Frontal cortex (tissue), 4 donors: ENCODE data around the gene MDP1. TPM values are rescaled to one million over a fixed set of nuclear protein-coding genes. Genes with fewer than 3 reads are reported as not detected.

ENCODE experiments used
- DNase-seq, 2 donors: peaks; one replicate each; pipeline ENCODE4 v3.0.0; 2012; ENCODE audit warnings: low spot score in 2 of 2
- FAIRE-seq: peaks from 2 replicates; lab custom pipeline; 2012; peaks lifted over from hg19 to GRCh38; lab: Jason Lieb, UNC
- total RNA-seq: library from RNA; depleted of rRNA; stranded (reverse); fragments of >200 nt; gene quantifications from one replicate; pipeline ENCODE4 v1.2.3, GENCODE V29; 2014
- donor health status: control.
- donor health status: control.
- donor health status: control.

MDP1 gene
- total RNA-seq = 18.8 TPM

DNA sequence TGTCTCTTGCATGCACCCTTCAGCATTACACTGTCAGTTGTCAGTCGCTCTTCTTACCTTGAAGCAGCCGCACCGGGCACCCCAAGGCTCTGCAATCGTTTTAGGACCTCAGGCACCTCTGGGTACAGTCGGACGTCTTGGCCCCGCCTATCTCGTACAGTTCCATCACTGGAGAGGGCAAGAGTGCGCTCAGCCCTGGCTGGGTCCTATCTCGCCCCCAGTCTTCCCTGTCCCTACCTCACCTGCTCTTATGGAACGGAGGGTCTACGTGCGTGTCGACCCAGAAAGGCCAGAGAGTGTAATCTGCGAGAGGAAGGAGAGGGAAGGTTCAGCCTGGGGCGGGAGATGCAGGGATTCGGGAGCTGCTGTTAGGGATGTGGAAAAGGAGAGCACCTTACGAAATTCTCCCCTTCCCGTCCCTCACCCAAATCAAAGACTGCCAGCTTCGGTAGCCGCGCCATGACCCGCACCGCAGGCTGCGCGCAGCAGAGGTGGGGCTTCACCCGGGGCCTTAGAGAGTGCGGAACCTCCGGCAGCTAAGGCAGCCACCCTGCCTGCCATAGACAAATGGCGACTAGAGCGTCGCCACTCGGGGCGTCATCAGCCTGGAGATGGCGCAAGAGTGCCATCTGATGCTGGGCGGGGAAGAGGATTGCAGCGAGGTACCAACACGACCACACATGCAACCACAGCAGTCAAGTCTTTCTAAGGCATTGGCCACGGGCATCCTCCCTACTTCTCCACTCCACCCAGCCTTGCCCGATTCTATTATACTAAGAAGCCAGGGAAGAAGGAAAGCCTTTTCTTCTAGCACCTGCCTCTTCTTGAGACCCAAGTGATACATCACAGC, at the start of gene MDP1:
Gene MDP1, minus strand, starts transcription at position 572 of the 850 bp plus-strand sequence. Its CDS starts 111 bp downstream, at position 461.
- DNase-seq = peak; percentile 70 to 88
- no peak for FAIRE-seq

- no peak for FAIRE-seq
- no peak for DNase-seq
Observed at GRCh38 chr14:24264298-24264697, 48.4 kb upstream of the MDP1 start.

GRCh38 chr14:24263848-24264247, 48.0 kb upstream of the MDP1 start:
- FAIRE-seq = no peak
- no peak for DNase-seq

DNA sequence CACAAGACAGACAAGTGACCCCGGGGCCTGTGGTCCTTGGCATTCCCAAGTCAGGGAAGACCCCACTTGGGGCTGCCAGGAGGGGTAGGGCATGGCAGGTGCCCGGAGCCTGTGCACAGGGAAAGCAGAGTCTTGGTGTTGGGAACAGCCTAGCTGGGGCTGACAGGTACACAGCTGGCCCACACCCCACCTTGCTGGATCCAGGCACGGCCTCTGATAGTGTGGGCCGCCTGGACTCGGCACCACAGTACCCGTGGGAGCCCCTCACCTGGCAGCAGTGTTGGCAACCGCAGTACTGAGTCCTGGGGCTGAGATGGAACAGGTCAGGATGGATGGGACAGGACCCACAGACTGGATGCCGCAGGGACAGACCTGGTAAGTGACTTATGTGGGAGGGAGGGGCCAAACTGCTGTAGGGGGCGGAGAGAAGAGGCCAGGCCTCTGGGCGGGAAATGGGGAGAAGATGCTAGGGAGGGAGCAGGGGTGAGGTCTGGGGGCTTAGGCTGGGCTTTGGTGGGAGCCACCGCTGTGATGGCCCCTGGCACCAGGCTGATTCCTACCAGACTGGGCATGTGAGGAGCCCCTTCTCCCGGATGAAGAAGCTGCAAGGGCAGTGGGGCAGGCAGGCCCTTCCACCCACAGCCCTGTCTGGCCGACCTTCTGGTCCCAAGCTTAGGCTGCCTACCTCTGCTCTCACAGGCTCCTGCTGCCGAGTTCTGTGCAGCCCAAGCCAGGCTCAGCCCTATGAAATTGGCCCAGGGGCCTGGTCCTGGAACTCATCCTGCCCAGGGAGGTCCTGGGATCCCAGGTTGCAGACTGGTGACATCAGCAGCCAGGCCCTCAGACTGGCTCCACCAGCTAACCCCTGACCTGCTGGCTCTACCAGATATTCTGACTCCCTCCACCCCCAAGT, 47.2 kb upstream of the MDP1 start, which contains the start of gene TGM1:
Gene TGM1, minus strand, starts transcription at position 357 of the 913 bp plus-strand sequence. CDS start 825 bp downstream, outside the sequence.
- no peak for FAIRE-seq
- DNase-seq = no peak

DNA sequence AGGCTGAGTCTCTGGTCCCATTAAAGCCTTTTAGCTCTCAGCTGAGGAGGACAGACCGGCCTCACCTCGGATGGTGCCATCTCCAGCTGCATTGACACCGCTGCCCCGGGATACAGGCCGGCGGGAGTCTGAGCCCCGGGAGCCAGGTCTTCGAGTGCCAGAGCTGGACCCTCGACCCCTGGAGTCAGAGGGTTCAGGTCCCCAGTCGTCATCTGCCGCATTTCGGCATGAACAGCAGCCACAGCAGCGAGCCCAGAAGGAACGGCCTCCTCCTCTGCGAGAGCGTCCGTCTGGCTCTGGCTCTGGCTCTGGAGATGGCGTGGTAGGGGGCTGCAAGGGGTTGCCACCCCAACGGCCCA, 46.1 kb upstream of the MDP1 start:
- FAIRE-seq = no peak
- DNase-seq = no peak

DNA sequence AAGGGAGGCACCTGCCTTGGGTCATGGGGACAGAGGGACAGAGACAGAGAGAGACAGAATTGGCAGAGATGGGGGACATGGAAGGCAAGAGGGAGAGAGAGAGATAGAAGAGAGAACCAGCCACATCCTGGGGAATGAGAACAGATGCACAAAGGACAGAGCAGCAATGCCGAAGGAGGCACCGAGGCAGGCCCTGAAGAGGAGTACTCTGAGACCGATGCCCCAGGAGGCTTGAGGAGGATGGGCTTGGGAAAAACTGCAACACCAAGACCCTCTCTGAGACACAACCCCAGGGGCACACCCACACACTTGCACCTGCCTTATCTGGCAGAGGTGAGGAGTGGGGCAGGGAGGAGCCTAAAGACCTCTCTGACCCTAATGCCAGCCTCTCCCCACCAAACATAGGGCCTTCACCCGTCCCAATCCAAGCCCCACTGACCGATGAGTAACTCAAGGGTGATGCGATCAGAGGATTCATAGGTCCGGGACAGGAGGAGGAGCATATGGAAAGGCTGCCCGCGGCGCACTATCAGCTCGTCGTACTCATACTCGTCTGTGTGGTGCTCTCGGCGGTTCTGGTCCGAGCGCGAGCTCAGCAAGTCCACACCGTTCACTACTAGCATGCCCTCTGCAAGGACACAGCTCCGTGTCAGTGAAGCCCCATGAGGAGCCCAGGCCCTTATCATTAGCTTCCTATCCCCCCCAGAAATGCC, 45.5 kb upstream of the MDP1 start:
- DNase-seq (no peak), FAIRE-seq (no peak)

- DNase-seq (no peak), FAIRE-seq (no peak)
Observed at GRCh38 chr14:24260780-24261157, 44.9 kb upstream of the MDP1 start.

GRCh38 chr14:24260026-24260779, 44.3 kb upstream of the MDP1 start:
- DNase-seq (no peak), FAIRE-seq (no peak)

DNA sequence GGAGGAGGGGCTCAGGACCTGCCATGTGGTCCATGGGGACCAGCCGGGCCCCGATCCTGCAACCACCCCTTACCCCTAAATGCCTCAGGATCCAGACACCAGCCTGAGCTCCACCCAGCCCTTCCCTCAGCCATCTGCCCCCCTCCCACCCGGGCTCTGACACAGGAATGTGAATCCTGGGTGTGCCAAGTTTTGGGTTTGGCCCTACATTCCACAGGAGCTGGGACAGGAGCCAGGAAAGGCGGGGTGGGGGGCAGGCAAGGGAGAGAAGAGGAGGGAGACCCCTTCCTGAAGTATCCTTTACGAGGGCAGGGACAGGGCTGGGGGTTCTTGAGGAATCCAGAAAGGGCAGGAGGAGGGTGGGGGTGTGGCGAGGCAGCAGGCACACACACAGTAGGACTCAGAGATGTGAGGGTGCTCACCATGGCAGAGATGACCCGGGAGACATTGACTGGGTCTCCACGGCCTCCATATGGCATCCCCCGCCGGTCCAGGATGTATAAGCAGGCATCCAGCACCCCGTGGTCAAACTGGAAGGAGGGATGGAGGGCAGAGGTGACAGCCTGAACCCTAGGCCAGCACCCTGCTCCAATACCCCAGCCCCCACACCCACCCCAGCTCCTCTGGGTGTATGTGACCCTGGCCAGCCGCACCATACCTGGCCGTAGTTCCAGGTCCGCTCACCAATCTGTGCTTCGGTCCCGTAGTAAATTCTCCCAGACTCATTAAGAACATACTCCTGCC, 43.6 kb upstream of the MDP1 start:
- no peak for DNase-seq
- no peak for FAIRE-seq

DNA sequence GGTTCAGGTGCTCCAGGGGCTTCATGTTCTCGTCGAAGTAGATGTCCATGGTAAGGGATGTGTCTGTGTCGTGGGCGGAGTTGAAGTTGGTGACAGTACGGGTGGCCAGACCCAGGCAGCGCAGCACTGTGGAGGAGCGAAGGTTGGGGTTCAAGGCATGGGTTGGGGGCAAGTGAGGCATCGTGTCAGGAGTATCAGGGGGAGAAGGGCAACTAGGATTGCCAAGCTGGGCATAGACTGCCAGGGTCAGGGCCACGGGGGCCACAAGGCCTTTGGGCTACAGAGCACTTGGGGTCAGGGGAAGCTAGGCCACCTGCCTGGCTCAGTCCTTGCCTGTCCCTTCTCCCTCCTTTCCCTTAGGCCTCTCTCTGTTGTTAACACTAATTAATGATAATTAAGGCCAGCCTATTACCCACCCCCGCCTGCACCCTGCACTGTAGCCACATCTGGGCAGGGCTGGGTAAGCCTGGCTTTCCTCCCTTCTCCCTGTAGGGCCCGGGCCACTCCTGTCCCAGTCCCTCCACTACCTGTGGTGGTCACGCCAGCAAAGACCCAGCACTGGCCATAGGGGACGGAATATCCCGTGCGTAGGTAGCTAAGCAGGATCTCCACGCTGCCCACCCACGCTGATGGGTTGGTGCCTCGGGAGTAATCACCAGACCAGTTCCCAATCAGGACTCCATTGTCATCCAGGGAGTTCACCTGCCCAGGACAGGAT, 42.8 kb upstream of the MDP1 start:
- DNase-seq = no peak

GRCh38 chr14:24258119-24258518, 42.3 kb upstream of the MDP1 start:
- FAIRE-seq (no peak), DNase-seq (no peak)

More for the DNA sequence above, 42.8 kb upstream of the MDP1 start:
- no peak for FAIRE-seq

GRCh38 chr14:24256960-24257359, 41.1 kb upstream of the MDP1 start:
- DNase-seq (no peak), FAIRE-seq (no peak)

GRCh38 chr14:24255931-24256711, 40.3 kb upstream of the MDP1 start:
- no peak for FAIRE-seq
- no peak for DNase-seq

- no peak for DNase-seq
- no peak for FAIRE-seq
Observed at GRCh38 chr14:24255438-24255837, 39.6 kb upstream of the MDP1 start.

GRCh38 chr14:24254630-24255392, 38.9 kb upstream of the MDP1 start:
- DNase-seq = no peak

GRCh38 chr14:24253936-24254335, 38.1 kb upstream of the MDP1 start:
- FAIRE-seq (no peak), DNase-seq (no peak)

More at GRCh38 chr14:24254630-24255392, 38.9 kb upstream of the MDP1 start:
- FAIRE-seq = no peak
